Measurements from ENCODE around the gene CDCA7. TPM values are rescaled to one million over a fixed set of nuclear protein-coding genes. Genes with fewer than 3 reads are reported as not detected.
"Not testable (repeated sequence)": the region's sequence is repeated elsewhere in the genome, so short reads cannot be mapped to it uniquely, and the experiment has no call there.

Gene CDCA7
- under 1 TPM; 0.22 to 0.59 (median 0.47) TPM for polyA plus RNA-seq

DNA sequence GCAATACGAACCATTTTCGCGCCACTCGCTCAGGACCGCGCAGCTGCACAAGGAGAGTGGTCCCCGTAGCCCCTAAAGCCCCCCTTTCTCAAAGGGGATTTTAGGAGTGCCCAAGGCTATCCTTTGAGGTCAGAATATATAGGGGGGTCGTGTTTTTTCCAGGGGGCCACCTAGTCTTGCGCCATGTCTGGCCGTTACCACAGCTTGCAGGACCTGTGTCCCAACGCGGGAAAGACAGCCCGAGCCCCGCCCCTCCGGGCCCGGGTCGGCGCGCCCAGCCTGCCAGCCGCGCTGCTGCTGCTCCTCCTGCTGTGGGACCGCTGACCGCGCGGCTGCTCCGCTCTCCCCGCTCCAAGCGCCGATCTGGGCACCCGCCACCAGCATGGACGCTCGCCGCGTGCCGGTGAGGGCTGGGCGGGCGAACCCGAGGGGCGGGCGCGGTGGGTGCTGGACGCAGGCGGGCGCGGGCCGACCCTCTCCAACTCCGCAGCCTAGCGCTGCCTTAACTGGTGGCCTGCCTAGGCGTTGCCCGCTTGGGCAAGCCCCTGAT, at the start of gene CDCA7:
Gene CDCA7 (plus strand): TSS at position 291 of the 550 bp plus-strand sequence. CDS start 92 bp downstream, at position 383.
- H3K27ac ChIP-seq (ENCODE audit: low read depth, low read length): no peak within 1 kb of the TSS

DNA sequence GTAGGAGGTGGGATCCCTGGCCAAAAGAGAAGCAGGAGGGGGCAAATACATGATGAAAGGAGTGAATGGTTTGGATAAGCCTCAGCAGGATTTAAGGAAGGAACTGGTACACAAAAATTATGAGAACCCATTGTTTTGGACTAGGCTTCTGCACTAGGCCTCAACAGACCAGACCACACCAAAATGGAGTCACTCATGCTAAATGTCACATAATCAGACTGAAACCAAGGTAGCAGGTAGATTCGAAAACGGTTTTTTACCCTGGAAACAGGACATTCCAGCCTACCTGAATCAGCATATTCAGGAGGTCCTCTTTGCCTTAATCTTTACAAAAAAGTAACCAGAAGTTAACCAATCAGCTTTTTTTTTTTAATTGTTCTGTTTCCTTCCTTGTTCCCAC, 49.4 kb upstream of the CDCA7 start:
- 74 to 94% (median 87%) methylated on average over 2 of the region's 2 CpGs for WGBS, 3 donors
- H3K27ac ChIP-seq (ENCODE audit: low read depth, low read length): no peak overlapping the region

More for the DNA sequence above, at the start of gene CDCA7:
- 1 to 2% (median 1%) methylated on average over 49 to 50 of the region's 50 CpGs for WGBS, 3 donors

DNA sequence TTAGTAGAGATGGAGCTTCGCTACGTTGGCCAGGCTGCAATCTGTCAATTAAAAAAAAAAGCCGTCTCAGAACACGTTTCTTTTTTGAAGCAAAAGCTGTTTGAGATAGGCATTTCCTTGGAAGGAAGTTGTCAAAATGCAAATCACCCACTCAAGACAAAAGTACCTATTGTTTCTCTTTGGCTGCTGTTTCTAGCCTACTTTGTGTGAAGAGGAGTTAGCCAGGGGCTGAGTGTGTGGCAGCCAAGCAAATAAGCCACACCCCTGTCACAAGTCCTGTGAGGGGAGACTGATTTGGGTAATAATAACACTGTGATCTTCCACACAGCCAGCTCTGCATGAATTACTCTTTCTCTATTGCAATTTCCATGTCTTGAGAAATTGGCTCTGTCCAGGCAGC, 47.4 kb upstream of the CDCA7 start:
- WGBS, 3 donors: 34 to 40% (median 40%) methylated on average over 4 of the region's 4 CpGs
- no peak overlapping the region for H3K27ac ChIP-seq (ENCODE audit: low read depth, low read length)

DNA sequence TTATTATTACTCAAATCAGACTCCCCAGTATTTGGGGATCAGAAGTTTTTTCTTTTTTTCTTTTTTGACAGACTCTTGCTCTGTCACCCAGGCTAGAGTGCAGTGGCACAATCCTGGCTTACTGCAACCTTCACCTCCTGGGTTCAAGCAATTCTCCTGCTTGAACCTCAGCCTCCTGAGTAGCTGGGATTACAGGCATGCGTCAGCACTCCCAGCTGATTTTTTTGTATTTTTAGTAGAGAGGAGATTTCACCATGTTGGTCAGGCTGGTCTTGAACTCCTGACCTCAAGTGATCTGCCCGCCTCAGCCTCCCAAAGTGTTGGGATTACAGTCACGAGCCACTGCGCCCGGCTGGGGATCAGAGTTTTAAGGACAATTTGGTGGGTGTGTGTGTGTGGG, 45.3 kb upstream of the CDCA7 start:
- WGBS, 3 donors: 66 to 78% (median 74%) methylated on average over 5 of the region's 5 CpGs
- H3K27ac ChIP-seq (ENCODE audit: low read depth, low read length): not testable (repeated sequence)

DNA sequence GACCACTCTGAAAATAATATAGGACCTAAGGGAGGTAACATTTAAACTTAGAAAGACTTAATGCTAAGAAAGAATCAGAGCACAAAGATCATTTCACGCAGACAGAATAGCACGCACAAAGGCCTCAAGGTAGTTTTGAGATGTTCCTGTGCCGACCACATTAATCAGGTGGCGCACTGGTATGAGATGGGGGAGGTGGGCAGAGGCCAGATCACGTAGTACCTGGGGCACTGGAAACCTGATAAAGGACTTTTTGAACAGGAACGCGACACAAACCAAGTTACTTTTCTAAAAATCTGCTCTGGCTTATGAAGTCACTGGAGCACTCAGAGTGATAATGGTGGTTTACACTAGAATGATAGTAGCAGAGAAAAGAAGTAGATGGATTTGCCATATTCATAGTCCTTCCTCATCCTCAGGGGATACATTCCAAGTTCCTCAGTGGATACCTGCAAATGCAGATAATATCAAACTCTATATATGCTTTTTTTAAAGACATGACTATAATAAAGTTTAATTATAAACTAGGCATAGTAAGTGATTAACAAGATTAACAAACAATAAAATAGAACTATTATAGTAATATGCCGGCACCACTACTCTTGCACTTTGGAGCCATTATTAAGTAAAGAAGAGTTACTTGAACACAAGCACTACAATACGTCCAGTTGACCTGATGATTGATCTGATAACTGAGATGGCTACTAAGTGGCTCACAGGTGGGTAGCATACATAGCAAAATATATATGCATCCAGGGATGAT, 42.6 kb upstream of the CDCA7 start:
- no peak overlapping the region for H3K27ac ChIP-seq (ENCODE audit: low read depth, low read length)
- 85 to 92% (median 91%) methylated on average over 9 of the region's 9 CpGs for WGBS, 3 donors

DNA sequence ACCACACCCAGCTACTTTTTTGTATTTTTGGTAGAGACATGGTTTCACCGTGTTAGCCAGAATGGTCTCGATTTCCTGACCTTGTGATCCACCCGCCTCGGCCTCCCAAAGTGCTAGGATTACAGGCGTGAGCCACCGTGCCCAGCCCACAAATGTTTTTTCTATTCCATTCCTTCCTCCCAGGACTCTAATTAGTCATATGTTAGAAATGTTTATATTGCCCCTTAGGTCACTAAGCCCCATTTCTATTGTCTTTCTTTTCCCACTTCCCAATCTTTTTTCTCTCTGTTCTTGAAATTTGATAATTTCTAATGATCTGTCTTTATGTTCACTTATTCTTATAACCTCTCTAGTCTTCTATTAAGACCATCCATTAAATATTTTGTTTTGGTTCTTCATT, 31.3 kb upstream of the CDCA7 start:
- WGBS, 3 donors: 86 to 91% (median 90%) methylated on average over 6 of the region's 6 CpGs
- no peak overlapping the region for H3K27ac ChIP-seq (ENCODE audit: low read depth, low read length)

DNA sequence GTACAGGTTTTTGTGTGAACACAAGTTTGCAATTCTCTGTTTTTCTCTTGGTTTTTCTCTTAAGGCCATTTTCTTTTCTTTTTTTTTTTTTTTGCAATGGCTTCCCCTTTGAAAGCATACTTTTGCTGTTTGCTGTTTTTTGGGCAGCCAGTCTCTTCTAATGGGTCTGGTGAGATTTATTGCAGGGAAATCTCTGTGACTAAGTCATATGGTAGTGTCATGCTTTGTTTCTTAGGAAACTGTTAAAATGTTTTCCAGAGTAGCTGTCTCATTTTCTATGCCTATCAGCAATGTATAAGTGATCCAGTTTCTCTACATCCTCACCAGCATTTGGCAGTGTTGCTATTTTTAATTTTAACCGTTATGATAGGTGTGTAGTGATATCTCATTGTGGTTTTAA, 27.9 kb upstream of the CDCA7 start:
- H3K27ac ChIP-seq (ENCODE audit: low read depth, low read length): no peak overlapping the region
- WGBS, 3 donors: 83 to 97% (median 84%) methylated on average over 1 of the region's 1 CpG

DNA sequence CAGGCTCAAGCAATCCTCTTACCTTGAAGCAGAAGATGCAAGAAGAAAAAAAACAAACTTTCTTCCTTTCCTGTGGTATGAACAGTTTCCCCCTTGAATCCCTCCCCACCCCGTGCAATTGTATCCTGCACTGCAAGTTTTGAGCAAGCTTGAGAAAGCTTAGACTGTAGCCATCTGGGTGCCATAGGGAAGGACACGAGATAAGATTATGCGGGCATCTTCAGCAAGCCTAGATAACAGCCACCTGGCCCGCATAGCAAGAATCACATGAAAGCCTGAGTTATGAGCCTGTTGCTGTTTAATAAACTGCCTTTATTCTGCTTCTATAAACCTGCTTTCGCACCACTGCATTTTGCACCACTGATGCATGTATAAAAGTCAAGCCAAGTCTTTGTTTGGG, 27.3 kb upstream of the CDCA7 start:
- H3K27ac ChIP-seq (ENCODE audit: low read depth, low read length): no peak overlapping the region
- WGBS, 3 donors: 50 to 95% (median 85%) methylated on average over 5 of the region's 5 CpGs

DNA sequence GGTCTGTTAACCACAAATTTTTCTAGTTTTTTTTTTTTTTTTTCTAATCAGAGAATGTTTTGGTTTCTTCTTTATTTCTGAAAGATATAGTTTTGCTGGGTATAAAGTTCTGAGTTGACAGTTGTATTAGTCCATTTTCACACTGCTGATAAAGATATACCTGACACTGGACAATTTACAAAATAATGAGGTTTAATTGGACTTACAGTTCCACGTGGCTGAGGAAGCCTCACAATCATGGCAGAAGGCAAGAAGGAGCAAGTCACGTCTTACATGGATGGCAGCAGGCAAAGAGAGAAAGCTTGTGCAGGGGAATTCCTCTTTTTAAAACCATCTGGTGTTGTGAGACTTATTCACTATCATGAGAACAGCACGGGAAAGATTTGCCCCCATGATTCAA, 21.7 kb upstream of the CDCA7 start:
- not testable (repeated sequence) for H3K27ac ChIP-seq (ENCODE audit: low read depth, low read length)
- WGBS, 3 donors: 64 to 80% (median 67%) methylated on average over 3 of the region's 3 CpGs

DNA sequence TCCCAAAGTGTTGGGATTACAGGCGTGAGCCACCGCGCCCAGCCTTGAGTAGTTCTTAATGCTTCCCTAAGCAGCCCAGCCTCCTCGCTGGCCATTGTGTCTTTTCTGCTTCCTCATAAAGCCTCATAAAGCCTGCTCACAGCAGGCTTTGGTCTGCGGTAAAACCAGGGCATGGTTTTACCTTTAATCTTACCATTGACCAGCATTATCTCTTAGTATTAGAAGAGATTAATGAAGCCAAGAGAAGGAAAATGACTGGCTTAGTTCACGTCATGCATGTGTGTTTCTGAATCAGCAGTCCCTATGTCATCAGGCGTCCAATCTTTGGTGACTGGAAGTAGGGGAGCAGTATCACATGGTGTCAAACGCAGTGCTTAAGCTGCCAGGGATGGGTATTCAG, 14.9 kb upstream of the CDCA7 start:
- 95 to 96% (median 96%) methylated on average over 8 of the region's 8 CpGs for WGBS, 3 donors

DNA sequence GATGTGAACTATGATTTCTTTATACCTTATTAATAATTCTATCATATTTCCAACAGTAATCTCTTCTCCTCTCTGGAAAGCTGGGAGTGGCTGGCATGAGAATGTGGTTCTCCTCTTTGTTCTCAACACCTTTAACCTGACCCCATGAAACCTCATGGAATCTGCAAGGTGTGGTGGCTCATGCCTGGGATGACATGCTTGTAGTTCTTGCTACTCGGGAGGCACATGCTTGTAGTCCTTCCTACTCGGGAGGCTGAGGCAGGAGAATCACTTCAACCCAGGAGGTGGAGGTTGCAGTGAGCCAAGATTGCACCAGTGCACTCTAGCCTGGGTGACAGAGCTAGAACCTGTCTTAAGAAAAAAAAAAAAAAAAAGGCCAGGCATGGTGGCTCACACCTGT, 10.8 kb upstream of the CDCA7 start:
- H3K27ac ChIP-seq (ENCODE audit: low read depth, low read length): no peak overlapping the region
- 88 to 92% (median 91%) methylated on average over 2 of the region's 2 CpGs for WGBS, 3 donors

More for the DNA sequence above, 14.9 kb upstream of the CDCA7 start:
- H3K27ac ChIP-seq (ENCODE audit: low read depth, low read length): no peak overlapping the region

DNA sequence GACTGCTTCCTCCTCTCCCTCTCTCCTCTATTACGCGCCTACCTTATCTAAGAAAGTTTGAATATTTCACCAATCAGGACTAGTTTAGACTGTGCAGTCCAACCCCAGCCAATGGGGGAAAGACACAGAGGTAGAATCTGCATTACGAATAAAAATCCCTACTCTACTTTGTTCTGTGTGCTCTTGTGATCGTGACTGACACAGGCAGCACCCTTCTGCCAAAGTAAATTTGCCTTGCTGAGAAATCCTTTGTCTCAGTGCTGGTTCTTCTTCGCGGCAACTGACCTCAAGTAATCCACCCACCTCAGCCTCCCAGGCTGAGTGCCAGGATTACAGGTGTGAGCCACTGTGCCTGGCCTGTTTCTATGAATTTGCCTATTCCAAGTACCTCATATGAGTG, 8.6 kb upstream of the CDCA7 start:
- no peak overlapping the region for H3K27ac ChIP-seq (ENCODE audit: low read depth, low read length)
- WGBS, 3 donors: 79 to 93% (median 81%) methylated on average over 6 of the region's 6 CpGs

DNA sequence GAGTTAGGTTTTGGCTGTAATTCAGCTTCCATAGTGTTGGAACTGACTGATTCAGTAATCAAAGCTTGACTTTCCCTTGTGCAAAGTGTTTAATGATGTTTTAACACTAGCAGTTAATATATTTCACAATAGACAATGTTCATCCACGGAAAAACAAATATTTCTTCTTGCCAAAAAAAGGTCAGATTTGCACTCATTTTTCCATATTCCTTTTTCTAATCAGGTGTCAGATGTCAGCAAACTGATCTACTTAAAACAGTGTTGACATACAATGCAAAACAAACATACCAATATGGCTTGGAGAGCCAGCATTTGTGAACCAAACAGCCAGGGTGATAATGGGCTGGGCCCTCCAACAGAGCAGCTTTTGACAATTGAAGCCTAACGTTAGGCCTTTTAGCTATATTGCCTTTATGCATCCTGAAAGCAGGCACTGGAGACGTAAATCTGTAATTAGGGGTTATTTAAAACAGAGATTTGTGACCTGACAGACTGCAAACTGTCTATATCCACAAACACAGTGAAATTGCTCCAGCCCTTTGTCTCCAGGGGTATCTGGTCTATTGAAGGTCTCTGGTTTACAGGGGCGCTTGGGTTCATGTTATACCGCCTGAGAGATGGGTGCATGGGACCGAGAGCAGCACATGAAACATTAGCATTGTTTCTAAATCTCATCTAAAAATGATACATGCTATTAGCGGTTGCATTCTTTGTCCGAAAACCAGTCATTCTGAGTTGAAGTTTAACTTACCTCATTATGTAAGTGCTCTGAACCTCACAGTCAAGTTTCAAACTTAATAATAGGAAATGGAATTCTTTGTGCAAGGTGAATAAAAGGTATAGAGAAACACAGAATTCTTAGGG, 7.1 kb upstream of the CDCA7 start:
- WGBS, 3 donors: 48 to 89% (median 84%) methylated on average over 8 of the region's 8 CpGs

DNA sequence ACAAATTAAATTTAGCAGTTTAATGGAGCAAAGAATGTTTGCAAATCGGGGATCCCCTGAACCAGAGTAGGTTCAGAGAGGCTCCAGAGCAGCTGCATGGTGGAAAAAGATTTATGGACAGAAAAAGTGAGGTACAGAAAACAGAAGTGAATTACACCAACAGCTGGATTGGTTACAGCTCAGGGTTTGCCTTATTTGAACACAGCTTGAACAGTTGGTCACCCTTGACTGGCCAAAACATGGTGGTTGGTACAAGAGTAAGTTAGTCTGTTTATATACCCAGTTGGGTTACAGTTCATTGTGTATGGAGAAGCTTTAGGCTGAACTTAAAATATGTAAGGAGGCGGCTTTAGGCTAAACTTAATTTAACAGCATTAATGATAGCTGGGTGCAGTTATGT, 5.4 kb upstream of the CDCA7 start:
- 79 to 87% (median 80%) methylated on average over 2 of the region's 2 CpGs for WGBS, 3 donors
- no peak overlapping the region for H3K27ac ChIP-seq (ENCODE audit: low read depth, low read length)

More for the DNA sequence above, 7.1 kb upstream of the CDCA7 start:
- no peak overlapping the region for H3K27ac ChIP-seq (ENCODE audit: low read depth, low read length)

DNA sequence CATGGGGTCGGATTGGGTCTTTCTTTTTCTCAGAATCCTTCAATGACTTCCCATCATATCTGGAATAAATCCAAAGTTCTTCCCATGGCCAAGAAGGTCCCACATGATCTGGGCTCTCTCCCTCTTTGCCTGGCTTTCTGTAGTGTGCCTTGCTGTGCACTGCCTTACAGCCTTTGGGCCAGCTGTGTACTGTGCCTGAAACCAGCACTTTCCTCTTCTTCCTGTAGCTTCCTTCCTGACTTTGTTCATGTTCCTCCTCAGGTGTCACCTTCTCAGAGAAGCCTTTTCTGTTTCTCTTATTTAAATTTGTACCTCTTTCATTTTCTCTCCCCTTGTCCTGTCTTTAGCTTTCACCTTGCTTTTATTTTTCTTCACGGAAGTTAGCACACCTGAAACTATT, 4.3 kb upstream of the CDCA7 start:
- H3K27ac ChIP-seq (ENCODE audit: low read depth, low read length): no peak overlapping the region
- 63 to 81% (median 72%) methylated on average over 2 of the region's 2 CpGs for WGBS, 3 donors

DNA sequence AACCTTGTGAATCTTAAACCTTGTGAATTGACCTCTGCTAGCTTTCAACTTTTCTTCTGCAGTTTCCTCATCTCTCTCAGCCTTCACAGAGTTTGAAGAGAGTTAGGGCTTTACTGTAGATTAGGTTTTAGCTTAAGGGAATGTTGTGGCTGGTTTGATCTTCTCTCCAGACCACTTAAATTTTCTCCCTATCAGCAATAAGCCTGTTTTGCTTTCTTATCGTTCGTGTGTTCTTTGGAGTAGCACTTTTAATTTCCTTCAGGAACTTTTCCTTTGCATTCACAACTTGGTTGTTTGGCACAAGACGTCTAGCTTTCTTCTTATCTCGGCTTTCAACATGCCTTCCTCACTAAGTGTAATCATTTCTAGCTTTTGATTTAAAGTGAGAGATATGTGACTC, 2.8 kb upstream of the CDCA7 start:
- H3K27ac ChIP-seq (ENCODE audit: low read depth, low read length): no peak overlapping the region
- WGBS, 3 donors: 62 to 77% (median 73%) methylated on average over 4 of the region's 4 CpGs

DNA sequence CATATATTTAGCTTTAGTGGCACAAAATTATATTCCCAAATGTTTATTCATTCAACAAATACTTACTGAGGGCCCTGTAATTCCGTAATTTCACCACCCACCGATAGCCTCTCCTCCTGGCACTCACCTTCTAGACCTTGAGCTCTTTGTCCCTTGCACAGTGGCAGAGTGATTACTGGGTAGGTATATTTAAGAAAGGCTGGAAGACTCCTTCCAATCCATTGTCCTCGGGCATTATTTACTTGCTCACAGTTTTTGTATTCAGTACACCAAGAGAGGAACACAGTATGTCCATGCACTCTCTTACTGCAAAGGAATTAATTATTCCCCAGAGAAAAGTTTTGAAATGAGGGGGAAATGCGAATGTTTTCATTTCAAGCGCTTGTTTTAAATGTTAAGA, 1.1 kb upstream of the CDCA7 start:
- no peak overlapping the region for H3K27ac ChIP-seq (ENCODE audit: low read depth, low read length)
- 37 to 45% (median 40%) methylated on average over 5 of the region's 5 CpGs for WGBS, 3 donors

DNA sequence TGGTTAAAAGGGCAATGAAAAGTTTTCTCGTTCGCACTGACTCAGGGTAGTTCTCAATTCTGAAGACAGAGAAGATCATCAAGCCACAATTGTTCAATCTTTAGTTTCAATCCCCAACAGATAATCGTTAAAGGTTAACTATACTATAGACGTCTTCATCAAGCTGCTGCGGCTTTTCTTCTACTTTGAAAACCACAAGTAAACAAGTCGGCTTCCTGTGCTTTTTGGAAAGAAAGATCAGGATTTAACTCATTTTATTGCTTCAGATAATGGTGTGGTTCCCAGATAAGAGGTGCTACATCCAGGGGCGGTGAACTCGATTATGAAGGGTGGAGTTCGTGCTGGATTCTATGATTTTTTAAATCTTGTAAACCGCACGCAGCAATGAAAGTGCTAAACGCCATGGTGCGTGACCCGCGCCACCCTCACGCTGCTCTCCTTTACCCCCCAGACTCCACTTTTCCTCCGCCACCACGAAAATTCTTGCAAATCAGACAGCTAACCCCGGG, 545 bp upstream of the CDCA7 start:
- WGBS, 3 donors: 2 to 3% (median 3%) methylated on average over 19 of the region's 19 CpGs
- no peak overlapping the region for H3K27ac ChIP-seq (ENCODE audit: low read depth, low read length)

Data from adipose tissue (tissue), 3 donors.